ENCODE results near the gene SLC22A16.
"Not testable (repeated sequence)": the region's sequence is repeated elsewhere in the genome, so short reads cannot be mapped to it uniquely, and the experiment has no call there.

The SLC22A16 gene

DNA sequence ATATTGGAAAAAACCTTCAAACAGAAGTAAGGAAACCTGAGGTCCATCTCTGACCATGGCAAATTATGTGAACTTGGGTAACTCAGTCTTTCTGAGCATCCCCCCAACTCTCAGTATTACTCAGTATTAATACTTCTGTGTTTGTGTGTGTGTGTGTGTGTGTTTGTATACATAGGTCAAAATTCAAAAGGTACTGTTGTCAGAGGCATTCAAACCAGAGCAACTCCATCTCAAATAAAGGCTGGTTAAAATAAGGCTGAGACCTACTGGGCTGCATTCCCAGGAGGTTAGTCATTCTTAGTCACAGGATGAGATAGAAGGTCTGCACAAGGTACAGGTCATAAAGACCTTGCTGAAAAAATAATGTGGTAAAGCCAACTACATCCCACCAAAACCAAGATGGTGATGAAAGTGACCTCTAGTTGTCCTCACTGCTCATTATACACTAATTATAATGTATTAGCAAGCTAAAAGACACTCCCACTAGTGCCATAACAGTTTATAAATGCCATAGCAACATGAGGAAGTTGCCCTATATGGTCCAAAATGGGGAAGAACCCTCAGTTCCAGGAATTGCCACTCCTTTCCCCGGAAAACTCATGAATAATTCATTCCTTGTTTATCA lies 33.3 kb upstream of the SLC22A16 start:
- no peak overlapping the region for H3K4me3 ChIP-seq (ENCODE audit: low read depth, low read length)
- TF ChIP-seq, protein P1, sequence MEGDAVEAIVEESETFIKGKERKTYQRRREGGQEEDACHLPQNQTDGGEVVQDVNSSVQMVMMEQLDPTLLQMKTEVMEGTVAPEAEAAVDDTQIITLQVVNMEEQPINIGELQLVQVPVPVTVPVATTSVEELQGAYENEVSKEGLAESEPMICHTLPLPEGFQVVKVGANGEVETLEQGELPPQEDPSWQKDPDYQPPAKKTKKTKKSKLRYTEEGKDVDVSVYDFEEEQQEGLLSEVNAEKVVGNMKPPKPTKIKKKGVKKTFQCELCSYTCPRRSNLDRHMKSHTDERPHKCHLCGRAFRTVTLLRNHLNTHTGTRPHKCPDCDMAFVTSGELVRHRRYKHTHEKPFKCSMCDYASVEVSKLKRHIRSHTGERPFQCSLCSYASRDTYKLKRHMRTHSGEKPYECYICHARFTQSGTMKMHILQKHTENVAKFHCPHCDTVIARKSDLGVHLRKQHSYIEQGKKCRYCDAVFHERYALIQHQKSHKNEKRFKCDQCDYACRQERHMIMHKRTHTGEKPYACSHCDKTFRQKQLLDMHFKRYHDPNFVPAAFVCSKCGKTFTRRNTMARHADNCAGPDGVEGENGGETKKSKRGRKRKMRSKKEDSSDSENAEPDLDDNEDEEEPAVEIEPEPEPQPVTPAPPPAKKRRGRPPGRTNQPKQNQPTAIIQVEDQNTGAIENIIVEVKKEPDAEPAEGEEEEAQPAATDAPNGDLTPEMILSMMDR (conservative IDR thresholded peaks at IDR 0.05; ENCODE audit: low read depth, low read length), result no peak
- DNase-seq (ENCODE audit: low read depth), result peak; percentile 92

DNA sequence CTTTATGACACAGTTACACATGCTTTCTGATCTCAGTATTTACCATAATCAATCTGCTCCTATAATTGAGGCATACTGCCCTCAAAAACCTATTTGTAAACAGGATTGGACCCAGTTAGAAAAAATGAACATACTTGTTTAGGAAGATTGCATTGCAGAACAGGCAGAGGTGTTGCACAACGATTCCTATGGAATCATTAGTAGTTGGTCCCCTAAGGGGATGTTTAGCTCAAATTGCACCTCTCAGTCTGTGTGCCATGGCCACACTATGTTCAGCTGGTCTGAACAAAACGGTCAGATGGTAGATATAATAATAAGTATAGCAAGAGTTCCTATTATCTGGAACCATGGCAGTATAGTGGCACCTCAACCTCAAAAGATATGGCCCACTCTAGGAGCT lies 28.5 kb upstream of the SLC22A16 start:
- DNase-seq (ENCODE audit: low read depth); H3K4me3 ChIP-seq (ENCODE audit: low read depth, low read length): not testable (repeated sequence)

DNA sequence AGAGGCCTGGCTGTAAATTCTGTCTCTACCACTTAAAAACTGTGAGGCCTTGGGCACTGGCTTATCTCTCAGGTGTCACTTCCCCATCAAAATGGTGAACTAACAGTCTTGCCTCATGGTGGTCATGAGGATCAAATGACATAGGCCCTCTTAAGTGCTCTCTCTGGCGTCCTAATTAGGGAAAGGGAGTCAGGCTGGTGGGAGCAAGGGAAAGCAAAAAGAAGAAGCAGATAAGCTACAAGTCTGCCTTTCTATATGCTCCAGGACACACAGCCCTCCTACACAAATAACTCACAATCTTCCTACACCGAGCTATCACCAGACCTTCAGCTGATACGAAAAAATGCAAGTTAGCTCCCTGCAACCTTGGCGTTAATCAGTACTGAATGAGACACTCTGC lies 19.5 kb upstream of the SLC22A16 start:
- DNase-seq (ENCODE audit: low read depth), result no peak
- H3K4me3 ChIP-seq (ENCODE audit: low read depth, low read length), result no peak overlapping the region
- TF ChIP-seq, protein P1 (conservative IDR thresholded peaks at IDR 0.05; ENCODE audit: low read depth, low read length), result no peak

DNA sequence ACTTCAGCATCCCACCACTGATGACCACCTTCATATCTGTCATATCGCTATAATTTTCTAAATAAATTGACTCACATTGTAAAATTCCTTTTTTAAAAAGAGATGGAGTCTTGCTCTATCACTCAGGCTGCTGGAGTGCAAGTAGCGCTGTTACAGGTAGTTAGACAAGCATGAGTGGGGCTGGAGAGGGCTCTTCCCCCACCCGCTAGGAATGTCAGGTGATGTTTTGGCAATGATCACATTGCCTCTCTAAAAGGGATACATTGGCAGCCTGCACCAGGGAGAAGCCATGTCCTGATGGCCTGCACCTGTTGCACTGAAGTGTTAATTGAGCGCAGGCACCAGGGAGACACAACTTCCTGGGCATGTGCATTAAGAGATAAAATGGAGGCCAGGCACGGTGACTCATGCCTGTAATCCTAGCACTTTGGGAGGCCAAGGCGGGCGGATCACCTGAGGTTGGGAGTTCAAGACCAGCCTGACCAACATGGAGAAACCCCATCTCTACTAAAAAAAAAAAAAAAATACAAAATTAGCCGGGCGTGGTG lies 16.9 kb upstream of the SLC22A16 start:
- TF ChIP-seq, protein P1 (conservative IDR thresholded peaks at IDR 0.05; ENCODE audit: low read depth, low read length), result no peak
- no peak overlapping the region for H3K4me3 ChIP-seq (ENCODE audit: low read depth, low read length)
- no peak for DNase-seq (ENCODE audit: low read depth)

DNA sequence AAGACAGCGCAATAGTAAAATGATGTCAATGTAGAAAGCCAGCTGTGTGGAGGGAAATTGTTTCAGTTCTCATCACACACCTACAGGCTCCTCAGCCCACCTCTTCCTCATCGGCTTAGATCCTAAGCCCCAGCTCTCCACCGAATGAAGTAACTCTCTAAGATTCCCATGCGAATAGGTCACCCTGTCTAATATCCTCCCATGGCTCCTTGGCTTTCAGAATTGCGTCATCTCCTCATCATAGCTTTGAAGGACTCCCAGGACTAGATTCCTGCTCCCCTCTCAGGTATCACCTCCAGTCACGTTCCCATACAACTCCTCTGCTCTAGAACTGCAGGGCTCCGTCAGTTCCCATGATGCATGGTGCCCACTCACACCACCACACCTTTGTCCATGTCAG lies 16.2 kb upstream of the SLC22A16 start:
- TF ChIP-seq, protein P1 (conservative IDR thresholded peaks at IDR 0.05; ENCODE audit: low read depth, low read length), result no peak
- no peak overlapping the region for H3K4me3 ChIP-seq (ENCODE audit: low read depth, low read length)
- DNase-seq (ENCODE audit: low read depth), result peak; percentile 34

DNA sequence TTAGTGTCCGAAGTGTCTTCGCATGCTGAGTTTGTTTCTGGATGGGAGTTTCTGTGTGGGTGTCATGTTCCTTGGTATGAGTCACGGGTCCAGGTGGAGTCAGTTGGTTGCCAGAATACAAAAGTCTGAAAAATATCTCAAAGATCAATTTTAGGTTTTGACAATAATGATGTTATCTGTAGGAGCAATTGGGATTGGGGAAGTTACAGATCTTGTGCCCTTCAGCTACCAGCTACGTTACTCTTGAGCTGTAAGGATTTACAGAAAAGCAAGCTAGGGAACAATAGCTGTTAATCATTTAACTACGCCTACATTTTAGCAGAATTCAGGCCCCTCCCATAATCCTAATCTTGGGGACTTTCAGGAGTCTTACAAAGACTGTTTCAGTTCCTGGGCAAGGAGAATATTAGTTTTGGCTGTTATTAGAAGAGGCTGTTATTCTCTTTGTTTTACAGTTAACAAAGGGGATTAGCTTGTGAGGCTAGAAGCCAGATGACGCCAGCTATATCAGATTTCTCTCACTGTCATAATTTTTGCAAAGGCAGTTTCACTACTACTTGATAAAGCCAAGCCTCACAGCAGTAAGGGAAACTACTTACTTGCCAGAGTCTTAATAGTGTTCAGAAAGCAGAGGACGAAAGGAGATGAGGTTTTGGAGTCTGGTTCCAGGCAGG lies 15.4 kb upstream of the SLC22A16 start:
- TF ChIP-seq, protein P1 (conservative IDR thresholded peaks at IDR 0.05; ENCODE audit: low read depth, low read length), result no peak
- DNase-seq (ENCODE audit: low read depth), result peak; percentile 86
- peak overlapping the region; percentile 19 for H3K4me3 ChIP-seq (ENCODE audit: low read depth, low read length)

DNA sequence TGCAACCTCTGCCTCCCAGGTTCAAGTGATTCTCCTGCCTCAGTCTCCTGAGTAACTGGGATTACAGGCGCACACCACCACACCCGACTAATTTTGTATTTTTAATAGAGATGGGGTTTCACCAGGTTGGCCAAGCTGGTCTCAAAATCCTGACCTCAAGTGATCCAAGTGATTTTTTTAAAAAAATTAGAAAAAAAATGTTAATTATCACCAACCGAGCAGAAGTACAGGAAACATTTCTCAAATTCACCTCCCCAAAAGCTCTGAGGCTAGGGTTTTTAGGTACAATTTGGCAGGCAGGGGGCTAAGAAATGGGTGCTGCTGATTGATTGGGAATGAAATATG lies 14.9 kb upstream of the SLC22A16 start:
- TF ChIP-seq, protein P1 (conservative IDR thresholded peaks at IDR 0.05; ENCODE audit: low read depth, low read length), result no peak
- no peak for DNase-seq (ENCODE audit: low read depth)
- H3K4me3 ChIP-seq (ENCODE audit: low read depth, low read length), result no peak overlapping the region

Measured in choroid plexus epithelial cell (primary cell).